Endothelial cell (in vitro differentiated cells): ENCODE measurements around the gene G0S2. TPM values are rescaled to one million over a fixed set of nuclear protein-coding genes. Genes with fewer than 3 reads are reported as not detected.

Experiments used
- DNase-seq: peaks from one replicate; pipeline ENCODE4 v3.0.0; 2021; ENCODE audit warnings: low spot score
- H3K27ac Mint-ChIP-seq: one replicate; pipeline ENCODE4 v1.8.0; 2021; ENCODE audit warnings: mixed read lengths, inconsistent platforms; ENCODE audit not compliant: unreplicated experiment
- H3K27me3 Mint-ChIP-seq: one replicate; pipeline ENCODE4 v1.8.0; 2021; ENCODE audit warnings: mild to moderate bottlenecking, moderate library complexity, mixed read lengths, inconsistent platforms; ENCODE audit not compliant: unreplicated experiment
- H3K36me3 Mint-ChIP-seq: one replicate; pipeline ENCODE4 v1.8.0; 2021; ENCODE audit warnings: mild to moderate bottlenecking, low read depth, mixed read lengths, inconsistent platforms; ENCODE audit not compliant: unreplicated experiment
- H3K4me1 Mint-ChIP-seq: one replicate; pipeline ENCODE4 v1.8.0; 2021; ENCODE audit warnings: mild to moderate bottlenecking, mixed read lengths, inconsistent platforms; ENCODE audit not compliant: unreplicated experiment
- H3K4me3 Mint-ChIP-seq: one replicate; pipeline ENCODE4 v1.8.0; 2021; ENCODE audit warnings: mild to moderate bottlenecking, mixed read lengths, inconsistent platforms; ENCODE audit not compliant: unreplicated experiment
- H3K9me3 Mint-ChIP-seq: one replicate; pipeline ENCODE4 v1.8.0; 2021; ENCODE audit warnings: mixed read lengths, inconsistent platforms; ENCODE audit not compliant: unreplicated experiment
- CTCF ChIP-seq: fragments of 200-600 bp; sonication (generic); IDR thresholded peaks from one replicate; pipeline ENCODE4 v1.5.0; 2021; ENCODE audit warnings: antibody characterized with exemption; ENCODE audit not compliant: unreplicated experiment
- total RNA-seq: library from RNA; stranded (reverse); fragmentation: NEBNext Ultra II Directional; extraction: Animal tissue kit (Norgen Biotek cat#: 25700); gene quantifications from one replicate; pipeline ENCODE4 v1.2.1, GENCODE V29; 2021; ENCODE audit not compliant: unreplicated experiment

The G0S2 gene
- total RNA-seq, 1 donor from 2014 or later, result not detected

- H3K4me1 Mint-ChIP-seq, result peaks cover 33% of the 10 kb centered on the region
- DNase-seq, result no peak
- H3K27ac Mint-ChIP-seq, result no peak overlapping the region
- peaks cover 24% of the 10 kb centered on the region for H3K27me3 Mint-ChIP-seq
- no peak overlapping the region for H3K4me3 Mint-ChIP-seq
- no peak for TF ChIP-seq CTCF
- no peaks in the 10 kb centered on the region for H3K9me3 Mint-ChIP-seq
- no peaks in the 10 kb centered on the region for H3K36me3 Mint-ChIP-seq
These were observed 2.2 kb upstream of the G0S2 start for GRCh38 chr1:209672705-209673630.

- no peak for TF ChIP-seq CTCF
- Mint-ChIP-seq H3K4me3 (no peak overlapping the region), H3K36me3 (no peaks in the 10 kb centered on the region), H3K27ac (no peak overlapping the region), H3K4me1 (peaks cover 33% of the 10 kb centered on the region), H3K27me3 (peaks cover 24% of the 10 kb centered on the region), H3K9me3 (no peaks in the 10 kb centered on the region)
- no peak for DNase-seq
These were observed 1.4 kb upstream of the G0S2 start for GRCh38 chr1:209673631-209674417.

- Mint-ChIP-seq H3K27ac (no peak overlapping the region), H3K4me1 (peaks cover 33% of the 10 kb centered on the region), H3K9me3 (no peaks in the 10 kb centered on the region), H3K4me3 (no peak overlapping the region), H3K27me3 (peaks cover 24% of the 10 kb centered on the region), H3K36me3 (no peaks in the 10 kb centered on the region)
- no peak for TF ChIP-seq CTCF
- DNase-seq, result peak; percentile 35
These were observed 448 bp downstream of the G0S2 start for GRCh38 chr1:209675565-209676154.

GRCh38 chr1:209678981-209679539 lies 3.8 kb downstream of the G0S2 start:
- no peak for DNase-seq
- TF ChIP-seq CTCF, result no peak
- Mint-ChIP-seq H3K4me3 (no peak overlapping the region), H3K36me3 (no peaks in the 10 kb centered on the region), H3K27ac (no peak overlapping the region), H3K27me3 (peaks cover 21% of the 10 kb centered on the region), H3K9me3 (no peaks in the 10 kb centered on the region), H3K4me1 (peaks cover 20% of the 10 kb centered on the region)
